T-helper 1 cell (primary cell): Measurements from ENCODE around the gene ZFP92.
"Not testable (repeated sequence)": the region's sequence is repeated elsewhere in the genome, so short reads cannot be mapped to it uniquely, and the experiment has no call there.

Experiments
- DNase-seq, 5 donors: peaks; one replicate each; pipeline ENCODE4 v3.0.0-alpha.2; 2012 to 2020
- total RNA-seq, 4 donors: gene quantifications; one replicate each; lab custom pipeline; 2026; lab: John Stamatoyannopoulos, UW

Gene ZFP92, protein sequence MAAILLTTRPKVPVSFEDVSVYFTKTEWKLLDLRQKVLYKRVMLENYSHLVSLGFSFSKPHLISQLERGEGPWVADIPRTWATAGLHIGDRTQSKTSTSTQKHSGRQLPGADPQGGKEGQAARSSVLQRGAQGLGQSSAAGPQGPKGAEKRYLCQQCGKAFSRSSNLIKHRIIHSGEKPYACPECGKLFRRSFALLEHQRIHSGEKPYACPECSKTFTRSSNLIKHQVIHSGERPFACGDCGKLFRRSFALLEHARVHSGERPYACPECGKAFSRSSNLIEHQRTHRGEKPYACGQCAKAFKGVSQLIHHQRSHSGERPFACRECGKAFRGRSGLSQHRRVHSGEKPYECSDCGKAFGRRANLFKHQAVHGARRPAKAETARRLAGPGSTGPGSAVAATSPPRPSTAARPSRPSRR
- total RNA-seq, result 0.61 to 1.9 (median 0.88) reads per million in 4 donors

DNA sequence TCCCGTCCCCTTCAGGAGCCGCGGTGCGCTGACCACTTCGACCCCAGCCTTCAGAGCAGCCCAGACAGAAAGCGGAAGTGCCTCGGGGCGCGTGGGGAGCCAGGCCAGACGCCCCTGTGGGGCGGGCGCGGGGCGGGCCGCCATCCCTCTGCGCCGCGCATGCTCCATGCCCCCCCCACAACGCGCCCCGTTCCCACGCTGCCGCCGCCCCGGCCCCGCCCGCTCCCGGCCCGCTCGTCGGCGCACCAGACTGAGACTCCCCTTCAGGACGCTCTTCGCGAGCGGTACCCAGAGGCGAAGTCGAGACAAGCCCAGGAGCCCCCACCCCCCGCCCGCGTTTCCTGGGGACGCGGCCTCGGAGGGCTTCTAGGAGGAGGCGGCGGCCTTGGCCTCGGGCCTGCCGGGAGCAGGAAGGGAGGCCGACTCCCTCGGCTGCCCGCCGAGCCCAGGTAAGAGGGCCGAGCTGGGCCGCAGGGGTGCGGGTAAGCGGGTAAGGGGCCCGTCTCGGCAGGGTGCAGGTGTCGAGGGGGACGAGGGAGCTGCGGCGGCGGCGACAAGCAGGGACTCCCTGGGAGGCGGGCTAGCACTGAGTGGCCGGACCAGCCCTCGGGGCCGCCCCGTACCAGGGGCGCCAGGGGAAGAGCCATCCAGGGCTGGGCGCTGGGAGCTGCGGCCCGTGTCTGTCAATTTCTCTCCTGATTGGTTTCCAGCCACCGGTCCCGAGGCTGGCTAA, at the start of gene ZFP92:
TSS of gene ZFP92 (plus strand) at position 218 of the 733 bp plus-strand sequence. CDS start 6,851 bp downstream, outside the sequence.
- DNase-seq, result peak in 3 of 5 donors; percentile 4 to 29 (median 16)

DNA sequence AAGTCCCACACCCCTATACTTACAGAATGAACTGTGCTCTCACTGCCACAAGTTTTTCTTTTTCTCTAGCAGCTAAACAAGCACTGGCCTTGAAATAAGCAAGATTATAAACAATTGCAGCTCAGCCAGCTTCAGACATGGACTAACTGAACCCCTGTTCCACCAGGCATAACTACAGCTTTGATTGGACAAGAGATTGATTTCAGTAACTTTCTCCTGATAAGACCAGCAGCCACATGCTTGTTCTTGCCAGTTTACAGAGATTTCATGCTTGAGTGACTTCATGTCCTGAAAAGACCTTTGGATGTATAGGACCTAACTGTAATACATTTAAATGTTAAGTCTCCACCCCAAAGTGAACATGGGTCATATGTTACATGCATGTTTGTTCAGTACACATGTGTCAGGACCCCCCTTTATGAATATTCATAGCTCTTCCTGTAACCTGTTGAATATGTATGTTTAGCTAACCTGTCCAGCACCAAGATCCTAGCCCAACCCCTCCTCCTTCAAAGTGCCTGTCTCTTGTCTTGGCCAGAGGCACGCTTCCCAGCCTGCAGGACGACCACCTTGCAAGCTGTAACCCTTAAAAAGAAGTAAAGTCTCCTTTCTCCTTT, 49.4 kb upstream of the ZFP92 start:
- DNase-seq, result no peak

DNA sequence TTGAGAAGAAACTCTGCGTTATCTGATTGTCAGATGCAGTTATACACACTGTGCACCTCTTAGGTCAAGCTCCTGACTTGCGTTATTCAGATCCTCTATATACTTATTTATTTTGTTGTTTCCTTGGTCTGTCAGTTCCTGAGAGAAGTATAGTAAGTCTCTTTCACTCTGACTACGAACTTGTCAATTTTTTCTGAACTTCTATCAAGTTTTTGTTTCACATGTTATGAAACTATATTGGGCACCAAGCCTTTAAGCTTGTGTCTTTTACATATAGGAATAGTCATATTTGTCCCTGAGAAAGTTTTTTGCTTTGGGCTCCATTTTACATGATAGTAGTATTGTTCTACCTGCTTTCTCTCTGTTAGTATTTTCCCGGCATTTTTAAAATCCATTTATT, 45.6 kb upstream of the ZFP92 start:
- peak in 1 of 5 donors; percentile 18 for DNase-seq

DNA sequence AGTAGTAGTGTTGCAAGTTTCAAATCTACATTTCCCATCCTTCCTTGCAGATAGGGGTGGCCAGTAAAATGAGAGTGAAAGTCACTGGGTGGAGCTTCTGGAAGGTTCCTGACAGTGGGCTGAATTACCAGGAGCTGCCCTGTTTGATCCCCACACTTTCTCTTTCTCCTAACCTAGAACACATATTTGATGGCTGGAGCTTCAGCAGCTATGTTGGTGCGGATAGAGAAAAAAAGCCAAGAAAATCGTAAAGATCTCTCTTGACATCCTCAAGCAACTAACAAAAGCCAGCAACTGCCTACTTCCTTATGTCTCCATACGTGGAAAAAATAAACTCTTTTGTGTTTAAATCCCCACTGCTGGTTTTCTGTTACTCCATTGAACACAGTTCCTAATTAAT, 45.2 kb upstream of the ZFP92 start:
- no peak for DNase-seq

DNA sequence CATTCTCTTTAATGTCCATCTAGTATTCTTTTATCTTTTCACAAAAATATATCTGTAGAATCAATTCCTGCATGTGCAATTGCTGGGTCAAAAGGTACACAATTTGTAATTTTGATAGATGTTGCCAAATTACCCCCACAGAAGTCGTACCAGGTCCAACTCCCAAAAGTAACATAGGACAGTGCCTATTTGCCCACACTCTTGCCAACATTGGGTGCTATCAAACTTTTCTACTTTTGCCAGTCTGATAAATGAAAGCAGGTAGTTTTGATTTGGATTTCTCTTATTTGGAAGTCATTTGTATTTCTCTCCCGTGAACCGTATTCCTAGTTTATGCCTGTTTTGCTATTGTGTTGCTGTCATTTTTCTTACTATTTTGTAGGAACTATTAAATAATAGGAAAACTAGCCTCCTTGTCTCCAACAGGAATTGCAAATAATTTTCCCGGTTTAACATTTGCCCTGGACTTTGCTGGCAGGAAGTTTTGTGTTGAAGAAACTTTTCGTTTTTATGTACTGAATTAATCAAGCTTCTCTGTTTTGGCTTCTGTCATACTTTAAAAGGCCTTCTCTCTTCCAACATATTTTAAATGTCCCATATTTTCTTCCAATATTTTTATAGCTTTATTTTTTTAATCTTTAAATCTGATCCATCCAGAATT, 44.3 kb upstream of the ZFP92 start:
- DNase-seq, result no peak

DNA sequence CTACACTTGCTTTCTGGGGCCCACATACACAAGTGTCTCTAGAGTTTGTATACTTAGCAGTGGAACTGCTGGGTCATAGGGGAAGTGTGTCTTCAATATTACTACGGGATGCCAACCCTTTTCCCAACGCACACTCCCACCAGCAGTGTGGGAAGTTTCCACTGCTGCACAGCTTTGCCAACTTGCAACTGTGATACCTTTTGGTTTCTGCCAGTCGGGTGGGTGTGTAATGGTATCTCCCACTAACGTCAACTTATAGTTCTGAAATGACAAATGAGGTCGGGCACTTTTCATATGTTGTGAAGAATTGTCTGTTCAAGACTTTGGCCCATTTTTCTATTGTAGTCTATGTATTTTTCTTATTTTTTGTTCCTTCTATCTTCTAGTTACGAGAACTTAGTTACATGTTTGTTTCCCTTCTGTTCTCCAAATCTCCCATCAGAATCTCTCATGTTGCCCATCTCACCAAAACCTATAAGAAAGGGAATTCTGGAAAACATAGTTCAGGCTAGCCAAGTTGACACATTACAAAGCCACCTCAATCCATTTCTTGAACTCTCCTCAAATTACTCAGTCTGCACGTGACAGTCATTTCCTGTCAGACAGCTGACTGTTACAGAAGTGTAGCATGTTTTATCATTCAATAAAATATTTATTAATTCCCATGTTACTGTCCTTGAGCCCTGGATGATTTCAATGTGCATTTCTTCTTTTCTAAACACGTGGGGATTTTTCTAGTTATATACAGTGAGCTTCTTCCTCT, 40.8 kb upstream of the ZFP92 start:
- DNase-seq, result no peak

DNA sequence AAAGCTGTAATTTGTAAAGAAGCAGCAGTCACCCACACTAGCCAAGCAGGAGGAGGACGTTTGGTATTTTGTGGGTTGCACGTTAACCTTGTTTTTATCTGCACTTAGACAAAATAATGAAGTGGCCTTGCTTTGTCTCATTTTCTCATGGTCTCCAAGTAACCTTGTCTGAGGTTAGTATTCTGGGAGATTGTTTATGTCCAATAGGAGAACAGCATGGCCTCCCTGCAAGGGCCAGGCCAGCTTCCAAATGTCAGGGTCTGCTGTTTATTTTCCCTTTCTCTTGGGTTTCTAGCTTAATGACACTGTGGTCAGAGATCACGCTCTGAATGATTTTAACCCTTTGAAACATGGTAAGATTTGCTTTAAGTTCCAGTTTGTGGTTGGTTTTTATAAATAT, 40.0 kb upstream of the ZFP92 start:
- no peak for DNase-seq

DNA sequence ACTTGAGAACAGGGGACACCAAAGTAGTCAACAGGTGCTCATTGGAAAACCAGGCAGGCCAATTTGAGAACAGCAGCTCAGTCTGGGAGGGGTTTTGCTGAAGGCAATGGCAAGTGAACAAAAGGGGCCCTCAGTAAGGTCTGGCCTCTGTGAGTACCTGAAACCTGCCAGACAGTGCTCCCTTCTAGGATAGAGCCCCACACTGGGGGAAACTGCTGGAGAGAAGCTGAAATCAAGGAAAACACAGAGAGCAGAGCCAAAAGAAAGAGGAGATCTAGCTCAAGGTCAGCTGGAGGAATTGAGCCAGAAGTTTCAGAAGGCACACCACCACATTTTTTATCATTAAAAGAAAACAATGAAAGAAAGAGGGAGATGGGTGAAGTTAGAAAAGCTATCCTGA, 38.3 kb upstream of the ZFP92 start:
- DNase-seq, result no peak

DNA sequence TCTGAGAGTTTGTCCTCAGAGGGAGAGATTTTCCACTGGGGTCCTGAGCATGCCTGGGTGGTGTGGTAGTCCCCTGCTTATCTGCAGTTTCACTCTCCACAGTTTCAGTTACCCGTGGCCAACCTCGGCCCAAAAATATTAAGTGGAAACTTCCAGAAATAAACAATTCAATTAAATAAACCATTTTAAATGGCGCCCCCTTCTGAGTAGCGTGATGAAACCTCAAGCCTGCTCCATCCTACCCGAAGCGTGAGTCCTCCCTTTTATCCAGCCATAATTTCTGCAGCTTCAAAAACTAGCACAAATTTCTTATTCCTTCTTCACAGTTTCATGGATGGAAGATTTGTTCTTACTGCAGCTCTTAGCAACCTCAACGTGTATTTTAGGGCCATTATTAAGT, 36.8 kb upstream of the ZFP92 start:
- no peak for DNase-seq

DNA sequence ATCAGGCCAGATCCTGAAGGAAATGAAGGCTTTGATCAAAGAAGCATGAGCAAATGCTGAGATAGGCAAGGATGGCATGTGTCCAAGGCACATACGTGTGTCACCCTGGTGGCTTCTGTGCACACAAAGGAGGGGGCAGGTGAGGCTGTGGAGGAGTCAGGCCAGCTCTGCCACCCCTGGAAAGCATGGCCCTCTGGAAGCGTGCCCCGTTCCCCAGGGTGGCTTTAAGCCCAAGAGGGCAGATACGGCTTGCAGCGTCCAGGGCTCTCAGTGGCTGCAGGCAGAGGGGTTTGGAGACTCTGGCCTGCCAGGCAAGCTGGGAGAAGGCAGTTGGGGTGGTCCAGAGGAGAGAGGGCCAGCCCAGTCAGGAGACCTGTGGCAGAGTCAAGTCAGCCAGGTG, 35.7 kb upstream of the ZFP92 start:
- no peak for DNase-seq

DNA sequence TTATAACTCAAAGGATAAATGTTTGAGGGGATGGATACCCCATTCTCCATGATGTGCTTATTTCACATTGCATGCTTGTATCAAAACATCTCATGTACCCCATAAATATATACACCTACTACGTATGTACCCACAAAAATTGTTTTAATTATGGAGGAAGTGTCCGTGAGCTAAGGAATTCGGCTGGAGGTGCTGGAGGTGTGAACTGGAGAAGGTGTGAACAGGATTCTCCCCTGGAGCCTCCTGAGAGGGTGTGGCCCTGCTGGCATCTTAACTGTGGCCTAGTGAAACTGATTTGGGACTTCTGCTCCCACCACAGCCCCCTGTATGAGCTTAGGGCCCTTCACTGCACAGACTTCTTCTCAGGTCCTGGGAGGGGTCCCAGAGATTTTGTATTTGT, 33.5 kb upstream of the ZFP92 start:
- DNase-seq, result no peak

DNA sequence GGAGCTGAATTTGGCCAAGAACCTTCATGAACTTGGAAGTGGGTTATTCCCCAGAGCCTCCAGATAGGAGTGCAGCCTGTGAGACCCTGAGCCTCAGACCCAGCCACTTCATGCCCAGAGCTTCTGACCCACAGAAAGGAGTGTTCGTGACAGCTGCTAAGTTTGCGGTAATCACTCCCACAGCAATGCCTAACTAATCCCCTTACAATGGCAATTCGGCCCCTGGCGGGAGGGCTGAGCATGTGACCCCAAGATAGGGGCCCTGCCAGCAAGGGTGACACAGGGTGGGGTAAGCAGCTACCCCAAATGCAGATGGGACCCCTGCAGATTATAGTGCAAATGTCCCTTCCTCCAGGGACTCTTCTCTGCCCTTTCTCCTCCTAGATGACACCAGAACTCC, 32.7 kb upstream of the ZFP92 start:
- no peak for DNase-seq

DNA sequence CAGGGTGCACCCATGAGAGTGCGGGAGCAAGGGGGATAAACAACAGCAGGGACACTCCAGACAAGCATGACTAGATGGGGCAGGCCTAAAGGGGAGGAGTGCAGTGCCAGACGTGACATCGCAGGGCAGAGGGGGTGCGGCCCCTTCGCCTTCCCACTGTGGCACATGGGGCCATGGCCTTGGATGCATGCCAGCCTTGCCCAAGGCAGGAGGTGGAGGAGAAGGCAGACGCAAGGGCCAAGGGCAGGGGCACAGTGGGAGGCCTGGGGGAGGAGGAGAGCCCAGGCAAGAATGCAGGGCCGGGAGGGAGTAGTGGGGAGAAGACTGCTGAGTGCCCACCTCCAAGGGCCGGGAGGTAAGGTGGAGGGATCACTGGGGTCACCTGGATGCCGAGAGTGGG, 31.8 kb upstream of the ZFP92 start:
- DNase-seq, result no peak

DNA sequence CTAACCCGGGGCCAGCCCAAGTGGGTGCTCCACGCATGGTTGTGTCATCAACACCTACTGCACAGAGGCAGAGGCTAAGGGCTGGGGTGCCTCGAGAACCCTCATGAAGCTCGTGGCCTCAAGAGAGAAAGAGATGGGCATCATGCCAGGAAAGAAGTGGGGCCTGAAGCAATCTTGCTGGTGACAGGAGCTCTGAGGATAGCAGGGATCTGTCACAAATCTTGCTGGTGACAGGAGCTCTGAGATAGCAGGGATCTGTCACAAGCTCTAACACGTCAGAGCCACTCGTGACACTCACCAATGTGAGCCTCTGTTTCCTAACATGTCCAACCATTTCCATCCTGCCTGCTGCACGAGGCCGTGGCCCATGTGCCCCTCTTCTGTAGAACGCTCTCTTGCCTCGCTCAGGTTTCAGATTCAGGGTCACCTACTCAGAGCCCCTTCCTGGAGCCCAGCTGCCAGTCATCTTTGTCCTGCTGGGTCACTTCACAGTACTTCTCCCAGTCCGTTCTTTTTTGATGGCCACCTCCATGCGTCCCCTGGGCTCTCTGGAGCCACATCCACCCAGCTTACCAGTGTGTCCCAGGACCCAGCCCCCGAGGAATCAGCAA, 31.2 kb upstream of the ZFP92 start:
- DNase-seq, result no peak

DNA sequence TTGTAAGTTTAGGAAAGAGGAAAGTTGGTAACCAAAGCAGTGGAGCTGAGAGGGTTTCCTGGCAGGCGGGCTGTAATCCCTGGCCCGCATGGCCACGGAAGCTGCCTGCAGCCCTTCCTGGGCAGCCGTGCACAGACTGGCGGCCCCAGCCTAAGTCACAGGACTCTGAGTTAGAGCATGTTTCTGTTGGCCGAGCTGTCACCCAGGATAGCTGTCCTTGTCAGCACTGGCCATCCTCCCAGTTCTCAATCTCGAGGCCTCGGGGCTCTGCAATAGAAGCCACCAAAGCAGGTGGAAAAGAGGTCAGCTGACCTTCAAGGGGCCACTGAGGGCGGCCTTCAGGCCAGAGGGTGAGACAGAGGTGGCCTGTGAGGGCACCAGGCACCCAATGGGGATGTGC, 30.6 kb upstream of the ZFP92 start:
- no peak for DNase-seq

DNA sequence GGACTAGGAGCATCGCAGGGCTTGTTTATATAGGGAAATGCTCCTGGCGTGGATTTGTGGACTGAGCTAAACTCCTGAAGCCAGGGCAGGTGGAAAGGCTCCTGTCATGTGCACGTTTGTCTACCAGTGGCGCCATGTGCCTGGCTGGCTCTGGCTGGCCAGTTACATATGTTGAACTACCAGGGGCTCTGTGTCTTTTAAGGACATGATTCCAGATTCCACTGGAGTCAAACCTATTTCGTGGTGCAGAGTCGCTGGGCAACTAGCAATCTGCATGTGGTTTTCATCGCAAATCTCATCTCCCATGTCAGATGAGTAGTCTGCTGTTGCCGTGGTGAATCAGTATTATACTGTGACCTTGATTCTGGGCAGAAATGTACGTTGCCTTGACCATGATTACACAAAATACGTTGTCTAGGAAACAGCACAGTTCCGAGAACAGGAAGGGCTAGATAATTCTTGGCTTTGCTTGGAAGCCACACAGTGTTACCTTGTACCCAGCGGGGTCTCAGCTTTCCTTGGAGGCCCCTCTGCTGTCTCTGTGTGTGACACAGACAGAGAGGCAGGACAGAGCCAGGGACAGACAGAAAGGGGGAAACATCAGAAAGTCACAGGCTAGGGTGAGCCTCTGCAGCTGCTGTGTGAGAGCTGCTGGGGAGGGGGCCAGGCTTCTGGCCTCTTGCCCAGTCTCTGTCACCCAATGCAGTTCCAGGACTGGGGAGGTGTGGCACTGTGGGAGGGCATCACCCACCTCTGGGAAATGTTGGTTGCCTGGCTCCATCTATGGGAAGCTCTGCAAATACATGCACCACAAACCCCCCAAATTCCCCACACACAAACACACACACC, 29.4 kb upstream of the ZFP92 start:
- DNase-seq, result peak in 1 of 5 donors; percentile 45

DNA sequence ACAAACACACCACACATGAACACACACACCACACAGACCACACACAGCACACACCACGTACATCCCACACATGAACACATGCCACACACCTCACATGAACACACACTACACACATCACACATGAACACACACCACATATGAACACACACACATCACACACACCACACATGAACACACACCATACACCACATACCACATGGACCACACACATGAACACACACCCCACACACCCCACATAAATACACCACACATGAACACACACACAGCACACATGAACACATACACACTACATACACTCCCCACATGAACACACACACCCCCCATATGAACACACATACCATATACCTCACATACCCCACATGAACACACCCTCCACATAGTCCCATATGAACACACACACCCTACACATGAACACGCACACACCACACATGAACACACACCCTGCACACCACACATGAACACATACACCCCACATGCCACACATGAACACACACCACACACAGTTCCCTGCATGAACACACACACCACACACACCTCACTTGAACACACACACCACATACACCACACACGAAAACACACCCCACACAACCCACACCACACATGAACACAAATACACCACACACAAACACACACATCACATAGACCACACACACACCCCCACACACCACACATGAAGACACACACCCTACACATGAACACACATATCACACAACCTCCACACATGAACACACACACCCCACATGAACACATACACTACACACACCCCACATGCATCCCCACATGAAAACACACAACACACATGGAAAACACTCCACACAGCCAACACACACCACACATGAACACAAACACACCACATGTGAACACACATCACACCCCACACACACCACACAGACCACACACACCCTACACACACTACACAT, 28.4 kb upstream of the ZFP92 start:
- no peak for DNase-seq

DNA sequence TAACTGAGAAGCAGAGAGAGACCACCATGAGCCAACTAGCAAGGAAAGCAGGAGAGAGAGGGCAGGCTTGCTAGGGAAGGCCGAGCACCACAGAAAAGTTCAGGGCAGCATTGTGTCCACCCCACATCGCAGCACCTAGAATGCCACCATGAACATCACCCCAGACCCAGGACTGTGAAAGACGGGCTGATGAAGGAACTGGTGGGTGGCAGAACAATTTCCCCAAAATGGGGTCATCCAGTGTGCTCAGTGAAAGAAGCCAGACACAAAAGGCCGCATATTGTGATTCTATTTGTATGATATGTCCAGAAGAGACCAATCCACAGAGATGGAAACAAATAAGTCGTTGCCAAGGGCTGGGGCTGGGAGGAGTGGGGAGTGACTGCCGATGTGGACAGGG, 26.9 kb upstream of the ZFP92 start:
- no peak for DNase-seq

DNA sequence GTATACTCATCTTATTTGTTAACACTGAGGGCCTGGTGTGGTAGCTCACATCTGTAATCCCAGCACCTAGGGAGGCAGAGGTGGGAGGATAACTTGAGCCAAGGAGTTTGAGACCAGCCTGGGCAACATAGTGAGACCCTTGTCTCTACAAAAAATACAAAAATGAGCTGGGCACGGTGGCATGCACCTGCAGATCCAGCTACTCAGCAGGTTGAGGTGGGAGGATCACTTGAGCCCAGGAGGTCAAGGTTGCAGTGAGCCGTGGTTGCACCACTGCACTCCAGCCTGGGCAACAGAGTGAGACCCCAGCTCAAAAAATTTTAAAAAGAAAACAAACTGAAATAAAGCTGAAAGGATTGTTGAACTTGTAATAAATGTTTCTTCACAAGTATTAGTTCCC, 26.3 kb upstream of the ZFP92 start:
- not testable (repeated sequence) for DNase-seq

DNA sequence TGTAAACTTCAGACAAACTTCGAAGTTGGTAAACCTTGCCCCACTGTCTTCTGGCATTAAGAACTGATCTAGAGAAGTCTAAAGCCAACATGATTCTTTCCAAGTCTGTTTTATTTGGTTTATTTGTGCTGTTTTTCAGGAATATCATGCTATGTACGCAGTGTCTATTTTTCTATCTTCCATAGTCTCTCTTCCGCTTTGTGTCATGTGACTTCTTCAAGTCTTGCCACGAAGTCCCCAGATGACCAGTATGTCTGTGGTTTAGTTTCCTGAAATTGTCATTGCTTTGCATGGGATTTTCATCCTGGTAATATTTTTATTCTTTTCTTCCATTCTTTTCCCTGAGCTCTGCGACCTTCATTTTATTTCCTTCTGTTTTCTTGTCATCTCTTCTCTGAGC, 25.2 kb upstream of the ZFP92 start:
- no peak for DNase-seq
